Panc1 (cell line): Measurements from ENCODE around the gene CXCR5.
A peak's percentile ranks its signal among the peaks of the same experiment; 100 is the strongest.

ENCODE experiments used
- CTCF ChIP-seq: fragments of 450-650 bp; IDR thresholded peaks from 2 replicates; pipeline ENCODE4 v1.5.1; 2017; ENCODE audit warnings: mild to moderate bottlenecking
- POLR2AphosphoS5 ChIP-seq: IDR thresholded peaks from 2 replicates; pipeline ENCODE4 v1.6.1; 2012; ENCODE audit warnings: mild to moderate bottlenecking, low read depth, low read length, moderate library complexity

GRCh38 chr11:118909619-118910308 is 26.1 kb downstream of the CXCR5 start:
- TF ChIP-seq POLR2AphosphoS5, result peak; percentile 40
- TF ChIP-seq CTCF, result no peak
